Hindlimb muscle (tissue), 1 donor: ENCODE measurements around the gene MAPK10. TPM values are rescaled to one million over a fixed set of nuclear protein-coding genes. Genes with fewer than 3 reads are reported as not detected.
"Not testable (repeated sequence)": the region's sequence is repeated elsewhere in the genome, so short reads cannot be mapped to it uniquely, and the experiment has no call there.

ENCODE experiments used
- DNase-seq: peaks from one replicate; pipeline ENCODE4 v3.0.0-alpha.2; 2013
- polyA plus RNA-seq: library from polyadenylated mRNA; unstranded; fragments of 120-200 nt; gene quantifications from one replicate; pipeline ENCODE4 v1.2.1, GENCODE V29; 2013; ENCODE audit not compliant: insufficient read length

The MAPK10 gene
- polyA plus RNA-seq, 1 donor, result 2.8 TPM

DNA sequence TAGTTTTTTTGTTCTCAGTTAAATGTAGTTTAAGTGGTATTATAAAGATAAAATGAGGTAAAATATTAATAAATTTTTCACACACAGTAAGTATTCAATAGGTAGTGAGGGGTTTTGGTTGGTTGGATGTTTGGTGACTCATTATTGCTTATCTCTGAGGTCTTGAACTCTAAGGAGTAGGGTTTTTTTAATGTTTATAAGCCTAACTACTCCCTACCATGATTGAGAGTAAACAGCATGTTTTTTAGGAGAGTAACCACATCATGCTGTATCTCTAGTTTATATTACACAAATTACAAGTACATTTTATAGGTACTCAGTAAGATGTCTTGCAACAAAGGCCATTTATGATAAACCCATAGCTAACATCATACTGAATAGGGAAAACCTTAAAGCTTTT, 181.6 kb downstream of the MAPK10 start:
- DNase-seq, result no peak

- DNase-seq, result no peak
Observed at GRCh38 chr4:86174506-86174905, 185.3 kb downstream of the MAPK10 start.

DNA sequence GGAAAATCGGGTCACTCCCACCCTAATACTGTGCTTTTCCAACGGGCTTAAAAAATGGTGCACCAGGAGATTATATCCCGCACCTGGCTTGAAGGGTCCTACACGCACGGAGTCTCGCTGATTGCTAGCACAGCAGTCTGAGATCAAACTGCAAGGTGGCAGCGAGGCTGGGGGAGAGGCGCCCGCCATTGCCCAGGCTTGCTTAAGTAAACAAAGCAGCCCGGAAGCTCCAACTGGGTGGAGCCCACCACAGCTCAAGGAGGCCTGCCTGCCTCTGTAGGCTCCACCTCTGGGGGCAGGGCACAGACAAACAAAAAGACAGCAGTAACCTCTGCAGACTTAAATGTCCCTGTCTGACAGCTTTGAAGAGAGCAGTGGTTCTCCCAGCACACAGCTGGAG, 191.5 kb downstream of the MAPK10 start:
- not testable (repeated sequence) for DNase-seq

DNA sequence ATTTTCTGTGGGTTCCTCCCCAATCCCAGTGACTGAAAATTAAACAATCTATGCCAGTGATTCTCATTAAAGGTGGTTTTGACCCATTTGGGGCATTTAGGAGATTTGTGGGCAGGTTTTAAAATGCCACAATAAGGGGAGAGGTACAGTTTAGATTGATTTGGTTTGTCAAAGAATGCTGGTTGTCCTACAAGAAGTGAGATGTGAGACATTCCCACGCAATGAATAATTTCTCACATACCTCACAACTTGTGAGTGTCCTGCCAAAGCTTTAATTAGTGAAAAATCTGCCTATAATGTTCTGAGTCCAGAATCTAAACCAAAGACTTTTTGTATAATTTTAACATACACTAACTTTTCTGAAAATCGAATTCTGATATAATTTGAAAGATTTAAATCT, 199.4 kb downstream of the MAPK10 start:
- no peak for DNase-seq

GRCh38 chr4:86159216-86159615, 200.6 kb downstream of the MAPK10 start:
- DNase-seq, result no peak

GRCh38 chr4:86156531-86156930, 203.3 kb downstream of the MAPK10 start:
- DNase-seq, result no peak

GRCh38 chr4:86155766-86156165, 204.1 kb downstream of the MAPK10 start:
- no peak for DNase-seq

- DNase-seq, result no peak
Observed at GRCh38 chr4:86152454-86152853, 207.4 kb downstream of the MAPK10 start.

- no peak for DNase-seq
Observed at GRCh38 chr4:86151196-86151595, 208.7 kb downstream of the MAPK10 start.

DNA sequence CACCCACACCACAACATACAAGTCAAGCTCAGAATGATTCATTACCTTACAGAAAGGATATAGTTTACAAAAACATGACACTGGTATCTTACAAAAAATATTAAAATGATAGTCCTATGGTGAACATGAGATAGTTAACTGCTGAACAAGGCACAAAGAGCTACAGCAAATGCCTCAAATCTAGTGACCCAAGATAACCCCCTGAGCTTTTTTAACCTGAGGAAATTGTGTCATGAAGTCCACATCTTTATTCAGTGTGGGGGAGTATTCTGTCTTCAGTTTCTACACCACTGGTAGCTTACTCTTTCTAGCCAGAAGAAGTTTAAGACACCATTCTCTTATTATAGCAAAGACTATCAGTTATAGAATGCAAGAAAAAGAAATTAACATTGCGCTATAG, 218.7 kb downstream of the MAPK10 start:
- no peak for DNase-seq

DNA sequence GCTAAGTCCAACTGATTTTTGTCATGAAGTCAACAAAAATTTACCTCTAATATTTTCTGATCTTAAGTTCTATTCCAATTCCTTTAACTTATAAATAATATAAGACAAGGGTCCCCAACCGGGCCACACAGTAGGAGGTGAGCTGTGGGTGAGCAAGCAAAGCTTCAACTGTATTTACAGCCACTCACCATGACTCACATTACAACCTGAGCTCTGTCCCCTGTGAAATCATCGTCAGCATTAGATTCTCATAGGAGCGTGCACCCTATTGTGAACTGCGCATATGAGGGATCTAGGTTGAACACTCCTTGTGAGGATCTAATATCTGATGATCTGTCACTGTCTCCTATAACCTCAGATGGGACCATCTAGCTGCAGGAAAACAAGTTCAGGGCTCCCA, 227.4 kb downstream of the MAPK10 start:
- DNase-seq, result no peak

- DNase-seq, result no peak
Observed at GRCh38 chr4:86131456-86131855, 228.4 kb downstream of the MAPK10 start.

DNA sequence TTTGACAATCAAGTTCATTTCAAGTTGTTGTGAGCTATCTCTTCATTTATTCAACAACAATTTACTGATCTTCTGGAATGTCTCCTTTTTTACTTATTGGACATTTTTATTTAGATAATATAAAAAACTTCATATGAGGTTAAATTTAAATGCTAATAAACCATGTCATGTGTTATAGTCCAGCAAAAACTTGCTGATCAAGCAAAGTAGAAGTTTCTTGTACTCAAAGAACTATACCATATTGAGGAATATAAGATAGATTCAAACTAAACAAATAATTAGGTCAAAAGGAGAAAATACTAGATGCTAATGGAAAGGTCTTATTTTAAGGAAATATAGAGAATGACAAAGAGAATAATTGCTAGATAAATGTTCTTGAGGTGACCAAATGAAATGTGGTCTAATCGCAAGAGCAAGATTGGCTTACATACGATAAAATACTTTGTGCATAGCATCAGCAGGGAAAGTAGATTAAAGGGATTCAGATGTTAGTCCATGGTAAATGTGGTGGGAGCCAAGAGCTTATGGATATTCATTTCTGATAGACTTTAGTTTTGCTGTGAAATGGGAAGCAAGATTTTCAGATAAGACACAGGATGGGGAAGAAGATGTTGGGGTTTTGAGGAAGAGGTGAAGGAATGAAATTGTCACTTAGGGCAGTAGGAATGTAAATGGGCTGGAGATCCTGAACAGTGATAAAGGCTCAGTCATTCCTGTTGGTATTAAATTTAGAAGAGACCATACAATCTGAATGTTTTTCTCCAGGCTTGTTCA, 229.5 kb downstream of the MAPK10 start:
- no peak for DNase-seq

GRCh38 chr4:86129546-86129945, 230.3 kb downstream of the MAPK10 start:
- DNase-seq, result no peak

DNA sequence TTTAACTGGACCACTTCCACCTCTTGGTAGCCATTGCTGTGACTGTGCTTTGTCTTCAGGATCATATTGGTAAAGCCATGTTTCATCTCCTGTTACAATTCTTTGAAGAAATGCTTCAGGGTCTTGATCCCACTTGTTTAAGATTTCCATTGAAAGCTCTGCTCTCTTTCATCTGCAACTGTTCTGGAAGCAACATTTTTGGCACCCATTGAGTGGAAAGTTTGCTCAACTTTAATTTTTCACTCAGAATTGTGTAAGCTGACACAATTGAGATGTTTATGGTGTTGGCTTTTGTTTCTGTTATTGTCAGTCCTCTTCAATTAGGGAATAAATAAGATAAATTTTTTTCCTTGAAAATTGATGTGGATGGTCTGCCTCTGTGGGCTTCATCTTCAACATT, 237.4 kb downstream of the MAPK10 start:
- no peak for DNase-seq

GRCh38 chr4:86118711-86119110, 241.1 kb downstream of the MAPK10 start:
- DNase-seq, result no peak

GRCh38 chr4:86117705-86118302, 242.0 kb downstream of the MAPK10 start:
- peak; percentile 86 for DNase-seq

GRCh38 chr4:86114563-86114962, 245.3 kb downstream of the MAPK10 start:
- DNase-seq, result no peak

- no peak for DNase-seq
Observed at GRCh38 chr4:86108834-86109233, 251.0 kb downstream of the MAPK10 start.

DNA sequence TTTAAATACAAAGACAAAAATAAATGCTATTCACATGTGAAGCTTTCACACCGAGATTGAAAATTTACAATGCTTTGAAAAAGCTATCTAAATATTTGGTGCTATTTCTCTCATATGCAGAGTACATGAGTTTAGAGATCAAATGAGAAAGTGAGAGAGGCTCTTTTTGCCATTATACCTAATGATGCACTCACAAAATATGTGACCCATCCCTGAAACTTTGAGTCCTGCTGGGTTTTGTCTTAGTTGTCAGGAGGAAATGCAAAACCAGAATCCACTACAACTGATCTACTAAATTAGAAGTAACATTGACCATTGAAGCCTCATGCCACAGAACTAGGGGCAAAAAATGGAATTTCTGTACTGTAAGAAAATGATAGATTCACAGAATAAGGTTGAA, 251.7 kb downstream of the MAPK10 start:
- no peak for DNase-seq

DNA sequence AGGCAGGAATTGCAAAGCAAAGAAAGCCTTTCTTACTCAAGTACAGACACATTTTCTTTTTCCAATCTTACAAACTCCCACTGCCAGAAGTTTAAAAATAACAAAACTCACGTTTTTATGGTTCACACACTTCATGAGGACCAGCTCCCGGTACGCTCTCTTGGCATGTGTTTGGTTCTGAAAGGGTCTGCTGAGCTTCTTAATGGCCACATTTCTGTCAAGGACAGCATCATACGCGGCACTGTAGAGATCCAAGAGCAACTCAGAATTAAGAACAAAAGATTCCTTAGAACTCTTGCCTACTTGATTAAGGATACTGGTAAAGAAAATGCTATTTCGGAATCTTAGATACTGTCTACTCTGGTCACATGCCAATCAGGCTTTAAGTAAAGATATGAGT, 252.7 kb downstream of the MAPK10 start:
- no peak for DNase-seq

GRCh38 chr4:86106475-86106874, 253.4 kb downstream of the MAPK10 start:
- no peak for DNase-seq

- DNase-seq, result no peak
Observed at GRCh38 chr4:86101841-86102240, 258.0 kb downstream of the MAPK10 start.

GRCh38 chr4:86101410-86101809, 258.4 kb downstream of the MAPK10 start:
- no peak for DNase-seq
